GM12878 (cell line): ENCODE results near the gene CHRM4. TPM values are rescaled to one million over a fixed set of nuclear protein-coding genes. Genes with fewer than 3 reads are reported as not detected.

Experiments
- BHLHE40 ChIP-seq, 2 experiments: fragments of 450-650 bp in 1 of 2; IDR thresholded peaks; 2 replicates each; pipeline ENCODE4 v1.6.1; 2011 to 2017; ENCODE audit warnings: low read depth in 2 of 2, borderline replicate concordance in 1 of 2, improper control_type of control experiment in 1 of 2, low read length in 1 of 2, mild to moderate bottlenecking in 1 of 2
- CBX5 ChIP-seq: sonication (generic); IDR thresholded peaks from 2 replicates; pipeline ENCODE4 v1.6.1; 2016; ENCODE audit warnings: low read depth, moderate library complexity, mild to moderate bottlenecking, inconsistent platforms
- CHD4 ChIP-seq: fragments of 200-600 bp; sonication (generic); IDR thresholded peaks from 2 replicates; pipeline ENCODE4 v1.6.1; 2016; ENCODE audit warnings: mild to moderate bottlenecking
- DPF2 ChIP-seq: fragments of 450-650 bp; IDR thresholded peaks from 2 replicates; pipeline ENCODE4 v1.6.1; 2017; ENCODE audit warnings: mild to moderate bottlenecking
- EGR1 ChIP-seq, 2 experiments: IDR thresholded peaks; 1 replicate in 1 of 2; 2 replicates in 1 of 2; pipeline ENCODE4 v1.6.1; 2011 to 2012; ENCODE audit warnings: low read depth in 2 of 2, low read length in 2 of 2, borderline replicate concordance in 1 of 2, mild to moderate bottlenecking in 1 of 2, moderate library complexity in 1 of 2
- EZH2 ChIP-seq: IDR thresholded peaks from 2 replicates; pipeline ENCODE4 v1.6.1; 2012; ENCODE audit warnings: low read depth, mild to moderate bottlenecking, control low read depth, inconsistent platforms, low read length, borderline replicate concordance; ENCODE audit not compliant: control insufficient read depth
- GABPA ChIP-seq: IDR thresholded peaks from 2 replicates; pipeline ENCODE4 v1.6.1; 2014; ENCODE audit warnings: antibody characterized with exemption, low read depth, mild to moderate bottlenecking, inconsistent platforms
- HCFC1 ChIP-seq: fragments of 150-350 bp; IDR thresholded peaks from 2 replicates; pipeline ENCODE4 v1.6.1; 2014; ENCODE audit warnings: low read length
- IKZF1 ChIP-seq: fragments of 450-650 bp; conservative IDR thresholded peaks from 2 replicates; pipeline ENCODE4 v1.6.1; 2017; ENCODE audit warnings: antibody characterized with exemption, mild to moderate bottlenecking
- JUND ChIP-seq: IDR thresholded peaks from 2 replicates; pipeline ENCODE4 v1.6.1; 2012; ENCODE audit warnings: low read depth, mild to moderate bottlenecking, low read length, improper control_type of control experiment, moderate library complexity
- KLF5 ChIP-seq: fragments of 450-650 bp; IDR thresholded peaks from 2 replicates; pipeline ENCODE4 v1.6.1; 2014; ENCODE audit warnings: mild to moderate bottlenecking; ENCODE audit not compliant: partially characterized antibody
- LARP7 ChIP-seq: fragments of 450-650 bp; IDR thresholded peaks from 2 replicates; pipeline ENCODE4 v1.6.1; 2017; ENCODE audit warnings: mild to moderate bottlenecking
- MEF2B ChIP-seq: fragments of 450-650 bp; IDR thresholded peaks from 2 replicates; pipeline ENCODE4 v1.6.1; 2018; ENCODE audit warnings: mild to moderate bottlenecking, moderate library complexity; ENCODE audit not compliant: partially characterized antibody, poor library complexity, severe bottlenecking
- NFIC ChIP-seq: IDR thresholded peaks from 2 replicates; pipeline ENCODE4 v1.6.1; 2012; ENCODE audit warnings: low read depth, mild to moderate bottlenecking, inconsistent platforms, low read length, moderate library complexity
- PML ChIP-seq: IDR thresholded peaks from 2 replicates; pipeline ENCODE4 v1.6.1; 2012; ENCODE audit warnings: low read length, inconsistent platforms
- RFX5 ChIP-seq: IDR thresholded peaks from 2 replicates; pipeline ENCODE4 v1.6.1; 2011; ENCODE audit warnings: low read depth, low read length, improper control_type of control experiment
- SIN3A ChIP-seq: IDR thresholded peaks from 2 replicates; pipeline ENCODE4 v1.6.1; 2012; ENCODE audit warnings: low read depth, low read length, improper control_type of control experiment
- SRF ChIP-seq, 2 experiments: IDR thresholded peaks; 2 replicates each; pipeline ENCODE4 v1.6.1; 2011; ENCODE audit warnings: low read depth in 2 of 2, low read length in 2 of 2, mild to moderate bottlenecking in 1 of 2, moderate library complexity in 1 of 2
- STAT1 ChIP-seq: fragments of 450-650 bp; conservative IDR thresholded peaks from 2 replicates; pipeline ENCODE4 v1.6.1; 2014; ENCODE audit warnings: antibody characterized with exemption, mild to moderate bottlenecking
- STAT3 ChIP-seq: IDR thresholded peaks from 2 replicates; pipeline ENCODE4 v1.6.1; 2011; ENCODE audit warnings: low read depth, low read length, improper control_type of control experiment
- SUZ12 ChIP-seq: fragments of 200-600 bp; sonication (generic); IDR thresholded peaks from one replicate; pipeline ENCODE4 v1.6.1; 2018; ENCODE audit warnings: antibody characterized with exemption, mild to moderate bottlenecking; ENCODE audit not compliant: unreplicated experiment
- TCF3 ChIP-seq: IDR thresholded peaks from 2 replicates; pipeline ENCODE4 v1.6.1; 2012; ENCODE audit warnings: low read depth, mild to moderate bottlenecking, low read length, borderline replicate concordance; ENCODE audit not compliant: insufficient read depth
- ZNF217 ChIP-seq: fragments of 450-650 bp; IDR thresholded peaks from 2 replicates; pipeline ENCODE4 v1.6.1; 2017; ENCODE audit warnings: antibody characterized with exemption, mild to moderate bottlenecking
- ZNF24 ChIP-seq: fragments of 450-650 bp; IDR thresholded peaks from 2 replicates; pipeline ENCODE4 v1.6.1; 2017; ENCODE audit warnings: antibody characterized with exemption, mild to moderate bottlenecking
- ZNF384 ChIP-seq: IDR thresholded peaks from 2 replicates; pipeline ENCODE4 v1.6.1; 2012; ENCODE audit warnings: low read depth, mild to moderate bottlenecking, low read length, improper control_type of control experiment, borderline replicate concordance
- ZZZ3 ChIP-seq: IDR thresholded peaks from 2 replicates; pipeline ENCODE4 v1.6.1; 2011; ENCODE audit warnings: low read depth; ENCODE audit not compliant: control insufficient read depth, insufficient read length
- polyA plus RNA-seq, 11 experiments: library from polyadenylated mRNA; depleted of rRNA in 4 of 11; unstranded in 6 of 11; stranded (reverse) in 5 of 11; fragments of >200 nt; fragmentation: Nextera tagmentation in 4 of 11; fragmentation: Illumina TruSeq in 1 of 11; extraction: Ambion mirVana in 4 of 11; extraction: Trizol in 1 of 11; gene quantifications; 1 replicate in 1 of 11; 2 replicates in 10 of 11; pipeline versions ENCODE4 v1.2.1 to v1.2.3, GENCODE V29; 2011 to 2016; ENCODE audit warnings: inconsistent platforms in 2 of 11, missing spikeins in 2 of 11, low read depth in 1 of 11
- total RNA-seq, 4 experiments: library from RNA; depleted of rRNA in 3 of 4; stranded (reverse); fragments of >200 nt in 3 of 4; fragmentation: Illumina TruSeq in 1 of 4; extraction: Trizol in 1 of 4; gene quantifications; 2 replicates each; pipeline versions ENCODE4 v1.2.1 to v1.2.3, GENCODE V29; 2013 to 2021
- TF ChIP-seq, protein P1 (sequence below): fragments of 450-650 bp; IDR thresholded peaks from 2 replicates; pipeline ENCODE4 v1.6.1; 2014; ENCODE audit warnings: mild to moderate bottlenecking
- TF ChIP-seq, protein P2 (sequence below): fragments of 450-650 bp; conservative IDR thresholded peaks from 2 replicates; pipeline ENCODE4 v1.6.1; 2017; ENCODE audit warnings: mild to moderate bottlenecking, moderate library complexity

Gene CHRM4
- total and polyA plus RNA-seq, 10 of the 15 experiments (the other 5 are each of a cell fraction or from before 2014, with no cell fraction given), result 0.12 to 0.23 (median 0.13) TPM; not detected in 7

DNA sequence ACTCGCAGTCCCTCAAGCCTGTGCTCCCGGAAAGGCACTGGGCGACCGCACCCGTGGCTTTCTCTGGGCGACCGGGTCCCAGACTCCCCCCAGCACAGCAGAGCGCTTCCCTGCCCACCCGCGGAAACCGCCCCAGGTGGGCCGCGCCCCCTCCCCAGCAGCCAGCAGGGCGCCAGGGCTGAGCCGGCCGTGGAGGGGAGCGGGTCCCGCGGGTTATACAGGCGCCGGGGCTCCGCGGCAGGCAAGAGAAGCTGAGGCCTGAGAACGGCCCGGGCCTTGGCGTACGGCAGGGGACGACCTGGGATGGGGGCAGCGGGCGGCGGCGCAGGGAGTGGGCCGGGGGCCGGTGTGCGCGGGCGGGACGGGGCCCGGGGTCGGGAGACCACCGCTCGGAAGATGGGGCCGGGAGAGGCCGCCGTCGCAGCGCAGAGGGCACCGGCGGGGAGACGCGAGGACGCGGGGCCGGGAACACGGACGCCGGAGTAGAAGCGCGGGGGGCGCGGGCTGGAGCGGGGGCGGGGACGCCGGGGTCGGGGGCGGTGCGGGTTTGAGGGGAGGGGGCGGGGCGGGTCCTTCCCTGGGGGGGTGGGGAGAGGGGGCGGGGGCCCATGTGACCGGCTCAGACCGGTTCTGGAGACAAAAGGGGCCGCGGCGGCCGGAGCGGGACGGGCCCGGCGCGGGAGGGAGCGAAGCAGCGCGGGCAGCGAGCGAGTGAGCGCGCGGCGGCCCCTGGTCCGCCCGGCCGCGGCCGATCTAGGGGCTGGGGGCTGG lies 10.3 kb downstream of the CHRM4 start, which contains the start of gene MDK (continued):
- TF ChIP-seq DPF2 (peak; percentile 33; the same call in 1 of the 2 replicates), MEF2B (peak; percentile 11), RFX5 (no peak), CHD4 (no peak), SUZ12 (no peak), IKZF1 (peak; percentile 68), TCF3 (no peak), SRF (IDR thresholded peaks at IDR 0.05; ENCODE audit: low read depth in 2 of 2, low read length in 2 of 2) (no peak), GABPA (no peak), STAT3 (no peak), EZH2 (no peak), JUND (no peak), BHLHE40 (IDR thresholded peaks at IDR 0.05; ENCODE audit: borderline replicate concordance in 1 of 2, low read depth in 2 of 2, low read length in 1 of 2) (0 out of 4 replicates have a peak, but pooled peaks of 1 of the 2 experiments have one; percentile 2), LARP7 (no peak), SIN3A (no peak), HCFC1 (no peak), ZZZ3 (no peak), ZNF24 (no peak), PML (no peak; the same call in 1 of the 2 replicates), EGR1 (IDR thresholded peaks at IDR 0.05; ENCODE audit: borderline replicate concordance in 1 of 2, low read depth in 2 of 2, low read length in 2 of 2) (peak in 1 of 2 experiments; percentile 27; a peak in 1 of 3 replicates), NFIC (no peak), STAT1 (no peak), ZNF384 (no peak), CBX5 (no peak), ZNF217 (no peak), KLF5 (no peak)
- TF ChIP-seq, protein P1, sequence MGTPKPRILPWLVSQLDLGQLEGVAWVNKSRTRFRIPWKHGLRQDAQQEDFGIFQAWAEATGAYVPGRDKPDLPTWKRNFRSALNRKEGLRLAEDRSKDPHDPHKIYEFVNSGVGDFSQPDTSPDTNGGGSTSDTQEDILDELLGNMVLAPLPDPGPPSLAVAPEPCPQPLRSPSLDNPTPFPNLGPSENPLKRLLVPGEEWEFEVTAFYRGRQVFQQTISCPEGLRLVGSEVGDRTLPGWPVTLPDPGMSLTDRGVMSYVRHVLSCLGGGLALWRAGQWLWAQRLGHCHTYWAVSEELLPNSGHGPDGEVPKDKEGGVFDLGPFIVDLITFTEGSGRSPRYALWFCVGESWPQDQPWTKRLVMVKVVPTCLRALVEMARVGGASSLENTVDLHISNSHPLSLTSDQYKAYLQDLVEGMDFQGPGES, result no peak
- TF ChIP-seq, protein P2, sequence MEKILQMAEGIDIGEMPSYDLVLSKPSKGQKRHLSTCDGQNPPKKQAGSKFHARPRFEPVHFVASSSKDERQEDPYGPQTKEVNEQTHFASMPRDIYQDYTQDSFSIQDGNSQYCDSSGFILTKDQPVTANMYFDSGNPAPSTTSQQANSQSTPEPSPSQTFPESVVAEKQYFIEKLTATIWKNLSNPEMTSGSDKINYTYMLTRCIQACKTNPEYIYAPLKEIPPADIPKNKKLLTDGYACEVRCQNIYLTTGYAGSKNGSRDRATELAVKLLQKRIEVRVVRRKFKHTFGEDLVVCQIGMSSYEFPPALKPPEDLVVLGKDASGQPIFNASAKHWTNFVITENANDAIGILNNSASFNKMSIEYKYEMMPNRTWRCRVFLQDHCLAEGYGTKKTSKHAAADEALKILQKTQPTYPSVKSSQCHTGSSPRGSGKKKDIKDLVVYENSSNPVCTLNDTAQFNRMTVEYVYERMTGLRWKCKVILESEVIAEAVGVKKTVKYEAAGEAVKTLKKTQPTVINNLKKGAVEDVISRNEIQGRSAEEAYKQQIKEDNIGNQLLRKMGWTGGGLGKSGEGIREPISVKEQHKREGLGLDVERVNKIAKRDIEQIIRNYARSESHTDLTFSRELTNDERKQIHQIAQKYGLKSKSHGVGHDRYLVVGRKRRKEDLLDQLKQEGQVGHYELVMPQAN, result peak; percentile 23
